Ishikawa (cell line): Measurements from ENCODE around the gene HOXB3.

Experiments used
- CEBPB ChIP-seq: IDR thresholded peaks from 2 replicates; pipeline ENCODE4 v1.6.1; 2012
- EP300 ChIP-seq: IDR thresholded peaks from 2 replicates; pipeline ENCODE4 v1.6.1; 2012; ENCODE audit warnings: borderline replicate concordance
- TEAD4 ChIP-seq: IDR thresholded peaks from 2 replicates; pipeline ENCODE4 v1.6.1; 2012
- YY1 ChIP-seq: IDR thresholded peaks from 2 replicates; pipeline ENCODE4 v1.6.1; 2012; ENCODE audit warnings: low read depth
- ZBTB7A ChIP-seq: IDR thresholded peaks from 2 replicates; pipeline ENCODE4 v1.6.1; 2012; ENCODE audit warnings: low read depth
- TF ChIP-seq, protein P1 (sequence below): IDR thresholded peaks from 2 replicates; pipeline ENCODE4 v1.6.1; 2012
- TF ChIP-seq, protein P2 (sequence below): IDR thresholded peaks from 2 replicates; pipeline ENCODE4 v1.6.1; 2012; ENCODE audit warnings: low read depth, mild to moderate bottlenecking

DNA sequence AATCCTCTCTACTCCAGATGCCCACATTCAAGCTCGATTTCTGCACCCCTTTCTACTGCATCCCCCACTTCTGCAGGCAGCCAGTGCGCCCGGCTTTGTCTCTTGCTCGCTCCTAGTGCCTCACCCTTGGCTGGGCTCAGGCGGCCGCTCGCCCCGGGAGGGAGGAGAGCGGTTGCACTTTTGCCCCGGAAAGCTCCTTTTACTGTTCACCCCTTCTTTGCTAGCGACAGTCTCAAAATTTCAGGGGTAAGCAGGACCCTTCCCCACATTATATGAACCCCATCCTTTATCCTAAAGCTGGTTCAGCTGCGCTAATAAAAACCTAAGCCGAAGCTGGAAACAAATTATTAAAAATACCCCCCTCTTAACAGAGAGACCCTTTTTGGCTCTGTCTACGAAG lies 2.5 kb upstream of the HOXB3 start:
- TF ChIP-seq, protein P1, sequence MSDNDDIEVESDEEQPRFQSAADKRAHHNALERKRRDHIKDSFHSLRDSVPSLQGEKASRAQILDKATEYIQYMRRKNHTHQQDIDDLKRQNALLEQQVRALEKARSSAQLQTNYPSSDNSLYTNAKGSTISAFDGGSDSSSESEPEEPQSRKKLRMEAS: no peak
- TF ChIP-seq, protein P2, sequence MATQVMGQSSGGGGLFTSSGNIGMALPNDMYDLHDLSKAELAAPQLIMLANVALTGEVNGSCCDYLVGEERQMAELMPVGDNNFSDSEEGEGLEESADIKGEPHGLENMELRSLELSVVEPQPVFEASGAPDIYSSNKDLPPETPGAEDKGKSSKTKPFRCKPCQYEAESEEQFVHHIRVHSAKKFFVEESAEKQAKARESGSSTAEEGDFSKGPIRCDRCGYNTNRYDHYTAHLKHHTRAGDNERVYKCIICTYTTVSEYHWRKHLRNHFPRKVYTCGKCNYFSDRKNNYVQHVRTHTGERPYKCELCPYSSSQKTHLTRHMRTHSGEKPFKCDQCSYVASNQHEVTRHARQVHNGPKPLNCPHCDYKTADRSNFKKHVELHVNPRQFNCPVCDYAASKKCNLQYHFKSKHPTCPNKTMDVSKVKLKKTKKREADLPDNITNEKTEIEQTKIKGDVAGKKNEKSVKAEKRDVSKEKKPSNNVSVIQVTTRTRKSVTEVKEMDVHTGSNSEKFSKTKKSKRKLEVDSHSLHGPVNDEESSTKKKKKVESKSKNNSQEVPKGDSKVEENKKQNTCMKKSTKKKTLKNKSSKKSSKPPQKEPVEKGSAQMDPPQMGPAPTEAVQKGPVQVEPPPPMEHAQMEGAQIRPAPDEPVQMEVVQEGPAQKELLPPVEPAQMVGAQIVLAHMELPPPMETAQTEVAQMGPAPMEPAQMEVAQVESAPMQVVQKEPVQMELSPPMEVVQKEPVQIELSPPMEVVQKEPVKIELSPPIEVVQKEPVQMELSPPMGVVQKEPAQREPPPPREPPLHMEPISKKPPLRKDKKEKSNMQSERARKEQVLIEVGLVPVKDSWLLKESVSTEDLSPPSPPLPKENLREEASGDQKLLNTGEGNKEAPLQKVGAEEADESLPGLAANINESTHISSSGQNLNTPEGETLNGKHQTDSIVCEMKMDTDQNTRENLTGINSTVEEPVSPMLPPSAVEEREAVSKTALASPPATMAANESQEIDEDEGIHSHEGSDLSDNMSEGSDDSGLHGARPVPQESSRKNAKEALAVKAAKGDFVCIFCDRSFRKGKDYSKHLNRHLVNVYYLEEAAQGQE: no peak
- TF ChIP-seq TEAD4: no peak
- TF ChIP-seq ZBTB7A: no peak
- no peak for TF ChIP-seq YY1
- no peak for TF ChIP-seq CEBPB
- TF ChIP-seq EP300: no peak
